GM23338 (cell line): ENCODE data around the gene SYT15. TPM values are rescaled to one million over a fixed set of nuclear protein-coding genes. Genes with fewer than 3 reads are reported as not detected.

ENCODE experiments used
- ATAC-seq: fragments of 200-7000 bp; cut with Tn5 transposase; 3 replicates; pipeline ENCODE4 v1.9.1; 2020
- DNase-seq: peaks from one replicate; pipeline ENCODE4 v3.0.0-alpha.2; 2015; ENCODE audit warnings: low spot score
- H2AFZ ChIP-seq: fragments of 200-600 bp; sonication (generic); 2 replicates; pipeline ENCODE4 v1.8.0; 2016; ENCODE audit warnings: antibody characterized with exemption, mild to moderate bottlenecking, moderate library complexity
- H3F3A ChIP-seq: fragments of 200-600 bp; sonication (generic); replicated peaks from 2 replicates; pipeline ENCODE4 v1.8.0; 2017; ENCODE audit warnings: antibody characterized with exemption, mixed run types, low read depth
- H3K27ac ChIP-seq: fragments of 200-600 bp; sonication (generic); 2 replicates; pipeline ENCODE4 v1.6.1; 2016; ENCODE audit warnings: low read depth
- H3K27me3 ChIP-seq: fragments of 200-600 bp; sonication (generic); 2 replicates; pipeline ENCODE4 v1.8.0; 2016; ENCODE audit warnings: mild to moderate bottlenecking, mixed run types, moderate library complexity; ENCODE audit not compliant: insufficient read depth
- H3K36me3 ChIP-seq: fragments of 200-600 bp; sonication (generic); 2 replicates; pipeline ENCODE4 v1.8.0; 2016; ENCODE audit warnings: mild to moderate bottlenecking; ENCODE audit not compliant: insufficient read depth
- H3K4me1 ChIP-seq: fragments of 200-600 bp; sonication (generic); 2 replicates; pipeline ENCODE4 v1.8.0; 2016; ENCODE audit warnings: mild to moderate bottlenecking, moderate library complexity; ENCODE audit not compliant: insufficient read depth
- H3K4me2 ChIP-seq: fragments of 200-600 bp; sonication (generic); 2 replicates; pipeline ENCODE4 v1.7.1; 2017; ENCODE audit warnings: mixed run types
- H3K4me3 ChIP-seq: fragments of 200-600 bp; sonication (generic); 2 replicates; pipeline ENCODE4 v1.6.1; 2016; ENCODE audit warnings: mixed run types
- H3K79me2 ChIP-seq: fragments of 200-600 bp; sonication (generic); replicated peaks from 2 replicates; pipeline ENCODE4 v1.8.0; 2017; ENCODE audit warnings: mild to moderate bottlenecking; ENCODE audit not compliant: insufficient read depth
- H3K9me2 ChIP-seq: fragments of 200-600 bp; sonication (generic); 2 replicates; pipeline ENCODE4 v1.8.0; 2017; ENCODE audit not compliant: insufficient read depth
- H4K20me1 ChIP-seq: fragments of 200-600 bp; sonication (generic); replicated peaks from 2 replicates; pipeline ENCODE4 v1.8.0; 2017; ENCODE audit warnings: mild to moderate bottlenecking; ENCODE audit not compliant: insufficient read depth
- H3K27ac Mint-ChIP-seq: 2 replicates; pipeline ENCODE4 v1.8.0; 2020; ENCODE audit warnings: inconsistent platforms, mild to moderate bottlenecking, moderate library complexity, mixed read lengths
- H3K27me3 Mint-ChIP-seq: 3 replicates; pipeline ENCODE4 v1.8.0; 2022; ENCODE audit warnings: low read depth, mild to moderate bottlenecking, moderate library complexity, mixed read lengths, inconsistent platforms; ENCODE audit not compliant: insufficient read depth, poor library complexity
- H3K36me3 Mint-ChIP-seq: 3 replicates; pipeline ENCODE4 v1.8.0; 2021; ENCODE audit warnings: low read depth, mild to moderate bottlenecking, inconsistent platforms, moderate library complexity, mixed read lengths
- H3K4me1 Mint-ChIP-seq: 3 replicates; pipeline ENCODE4 v1.8.0; 2020; ENCODE audit warnings: mild to moderate bottlenecking, inconsistent platforms, mixed read lengths
- H3K4me3 Mint-ChIP-seq: 3 replicates; pipeline ENCODE4 v1.8.0; 2021; ENCODE audit warnings: moderate library complexity, mild to moderate bottlenecking, inconsistent platforms, mixed read lengths
- H3K9me3 Mint-ChIP-seq: 3 replicates; pipeline ENCODE4 v1.8.0; 2020; ENCODE audit warnings: moderate library complexity, mild to moderate bottlenecking, inconsistent platforms, mixed read lengths
- CREB1 ChIP-seq: fragments of 250-450 bp; sonication (Bioruptor Pico); IDR thresholded peaks from 2 replicates; pipeline ENCODE4 v1.5.0; 2020; ENCODE audit warnings: low read depth, mild to moderate bottlenecking, moderate library complexity
- EZH2 ChIP-seq: fragments of 200-600 bp; sonication (generic); IDR thresholded peaks from one replicate; pipeline ENCODE4 v1.8.0; 2017; ENCODE audit warnings: antibody characterized with exemption, mild to moderate bottlenecking, low read depth; ENCODE audit not compliant: unreplicated experiment
- NANOG ChIP-seq: IDR thresholded peaks from 2 replicates; pipeline ENCODE4 v1.6.1; 2016; ENCODE audit warnings: antibody characterized with exemption, borderline replicate concordance
- ZNF331 ChIP-seq: fragments of 250-450 bp; sonication (Bioruptor Pico); IDR thresholded peaks from 2 replicates; pipeline ENCODE4 v1.5.0; 2020; ENCODE audit warnings: low read depth, mild to moderate bottlenecking, moderate library complexity
- polyA plus RNA-seq: library from polyadenylated mRNA; unstranded; fragments of >200 nt; fragmentation: Nextera tagmentation; extraction: Ambion mirVana; gene quantifications from 2 replicates; pipeline ENCODE4 v1.2.1, GENCODE V29; 2016
- total RNA-seq: library from RNA; depleted of rRNA; stranded (reverse); fragments of >200 nt; shearing (Covaris generic); gene quantifications from 2 replicates; pipeline ENCODE4 v1.2.3, GENCODE V29; 2014
- TF ChIP-seq, protein P1 (sequence below): fragments of 250-450 bp; sonication (Bioruptor Pico); IDR thresholded peaks from 2 replicates; pipeline ENCODE4 v1.5.0; 2020; ENCODE audit warnings: mild to moderate bottlenecking, moderate library complexity
- TF ChIP-seq, protein P2 (sequence below), 2 experiments: fragments of 200-600 bp in 1 of 2; sonication (generic) in 1 of 2; conservative IDR thresholded peaks; 2 replicates each; pipeline versions ENCODE4 v1.5.1 to v1.6.1; 2016 to 2017; ENCODE audit warnings: antibody characterized with exemption in 2 of 2, low read depth in 2 of 2, mild to moderate bottlenecking in 2 of 2, moderate library complexity in 1 of 2
- TF ChIP-seq, protein P3 (sequence below): IDR thresholded peaks from one replicate; pipeline ENCODE4 v1.6.1; 2018; ENCODE audit warnings: antibody characterized with exemption; ENCODE audit not compliant: unreplicated experiment

Gene SYT15
- total and polyA plus RNA-seq, 2 experiments from 2014 or later = 1.5 TPM; not detected in 1

DNA sequence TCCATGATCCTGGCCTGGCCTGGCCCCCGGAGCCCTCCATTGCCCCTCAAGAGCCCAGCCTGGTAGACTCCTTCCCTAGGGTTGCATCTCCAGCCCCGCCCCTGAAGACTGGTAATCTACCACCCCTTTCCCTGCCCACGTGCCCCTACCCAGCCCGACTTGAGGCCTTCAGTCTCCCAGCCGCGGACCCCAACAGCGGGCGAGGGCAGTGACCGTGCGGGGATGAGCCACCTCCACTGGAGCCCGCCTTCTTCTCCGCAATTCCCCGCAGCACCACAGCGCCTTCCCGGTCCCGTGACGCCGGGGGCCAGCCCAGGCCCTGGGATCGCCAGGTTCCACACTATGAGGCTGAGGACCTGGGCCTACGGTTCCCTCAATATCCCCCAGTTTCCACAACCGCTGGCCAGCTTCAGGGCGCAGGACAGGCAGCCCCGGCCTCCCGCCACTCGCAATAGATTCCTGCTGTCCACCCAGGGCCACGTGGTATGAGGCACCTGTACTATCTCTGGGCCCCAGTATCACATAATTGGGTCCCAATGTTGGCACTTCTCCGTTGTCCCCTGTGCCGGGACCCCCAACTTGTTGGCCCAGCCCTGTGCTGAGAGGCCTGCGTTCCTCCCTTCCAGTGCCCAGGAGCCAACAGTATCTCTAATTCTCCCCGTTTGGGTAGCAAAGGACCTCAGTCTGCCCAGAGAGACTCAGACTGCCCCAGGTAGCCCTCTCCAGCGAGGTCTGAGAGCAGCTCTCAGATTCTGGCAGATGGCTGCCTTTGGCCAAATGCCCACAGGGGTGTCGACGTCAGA is 21.4 kb upstream of the SYT15 start:
- H3K4me1 ChIP-seq = peaks cover 20% of the 10 kb centered on the region
- TF ChIP-seq CREB1 (CRISPR knock-in tag) (no peak), EZH2 (peak; percentile 52), ZNF331 (CRISPR knock-in tag) (no peak), NANOG (no peak)
- TF ChIP-seq, protein P1, sequence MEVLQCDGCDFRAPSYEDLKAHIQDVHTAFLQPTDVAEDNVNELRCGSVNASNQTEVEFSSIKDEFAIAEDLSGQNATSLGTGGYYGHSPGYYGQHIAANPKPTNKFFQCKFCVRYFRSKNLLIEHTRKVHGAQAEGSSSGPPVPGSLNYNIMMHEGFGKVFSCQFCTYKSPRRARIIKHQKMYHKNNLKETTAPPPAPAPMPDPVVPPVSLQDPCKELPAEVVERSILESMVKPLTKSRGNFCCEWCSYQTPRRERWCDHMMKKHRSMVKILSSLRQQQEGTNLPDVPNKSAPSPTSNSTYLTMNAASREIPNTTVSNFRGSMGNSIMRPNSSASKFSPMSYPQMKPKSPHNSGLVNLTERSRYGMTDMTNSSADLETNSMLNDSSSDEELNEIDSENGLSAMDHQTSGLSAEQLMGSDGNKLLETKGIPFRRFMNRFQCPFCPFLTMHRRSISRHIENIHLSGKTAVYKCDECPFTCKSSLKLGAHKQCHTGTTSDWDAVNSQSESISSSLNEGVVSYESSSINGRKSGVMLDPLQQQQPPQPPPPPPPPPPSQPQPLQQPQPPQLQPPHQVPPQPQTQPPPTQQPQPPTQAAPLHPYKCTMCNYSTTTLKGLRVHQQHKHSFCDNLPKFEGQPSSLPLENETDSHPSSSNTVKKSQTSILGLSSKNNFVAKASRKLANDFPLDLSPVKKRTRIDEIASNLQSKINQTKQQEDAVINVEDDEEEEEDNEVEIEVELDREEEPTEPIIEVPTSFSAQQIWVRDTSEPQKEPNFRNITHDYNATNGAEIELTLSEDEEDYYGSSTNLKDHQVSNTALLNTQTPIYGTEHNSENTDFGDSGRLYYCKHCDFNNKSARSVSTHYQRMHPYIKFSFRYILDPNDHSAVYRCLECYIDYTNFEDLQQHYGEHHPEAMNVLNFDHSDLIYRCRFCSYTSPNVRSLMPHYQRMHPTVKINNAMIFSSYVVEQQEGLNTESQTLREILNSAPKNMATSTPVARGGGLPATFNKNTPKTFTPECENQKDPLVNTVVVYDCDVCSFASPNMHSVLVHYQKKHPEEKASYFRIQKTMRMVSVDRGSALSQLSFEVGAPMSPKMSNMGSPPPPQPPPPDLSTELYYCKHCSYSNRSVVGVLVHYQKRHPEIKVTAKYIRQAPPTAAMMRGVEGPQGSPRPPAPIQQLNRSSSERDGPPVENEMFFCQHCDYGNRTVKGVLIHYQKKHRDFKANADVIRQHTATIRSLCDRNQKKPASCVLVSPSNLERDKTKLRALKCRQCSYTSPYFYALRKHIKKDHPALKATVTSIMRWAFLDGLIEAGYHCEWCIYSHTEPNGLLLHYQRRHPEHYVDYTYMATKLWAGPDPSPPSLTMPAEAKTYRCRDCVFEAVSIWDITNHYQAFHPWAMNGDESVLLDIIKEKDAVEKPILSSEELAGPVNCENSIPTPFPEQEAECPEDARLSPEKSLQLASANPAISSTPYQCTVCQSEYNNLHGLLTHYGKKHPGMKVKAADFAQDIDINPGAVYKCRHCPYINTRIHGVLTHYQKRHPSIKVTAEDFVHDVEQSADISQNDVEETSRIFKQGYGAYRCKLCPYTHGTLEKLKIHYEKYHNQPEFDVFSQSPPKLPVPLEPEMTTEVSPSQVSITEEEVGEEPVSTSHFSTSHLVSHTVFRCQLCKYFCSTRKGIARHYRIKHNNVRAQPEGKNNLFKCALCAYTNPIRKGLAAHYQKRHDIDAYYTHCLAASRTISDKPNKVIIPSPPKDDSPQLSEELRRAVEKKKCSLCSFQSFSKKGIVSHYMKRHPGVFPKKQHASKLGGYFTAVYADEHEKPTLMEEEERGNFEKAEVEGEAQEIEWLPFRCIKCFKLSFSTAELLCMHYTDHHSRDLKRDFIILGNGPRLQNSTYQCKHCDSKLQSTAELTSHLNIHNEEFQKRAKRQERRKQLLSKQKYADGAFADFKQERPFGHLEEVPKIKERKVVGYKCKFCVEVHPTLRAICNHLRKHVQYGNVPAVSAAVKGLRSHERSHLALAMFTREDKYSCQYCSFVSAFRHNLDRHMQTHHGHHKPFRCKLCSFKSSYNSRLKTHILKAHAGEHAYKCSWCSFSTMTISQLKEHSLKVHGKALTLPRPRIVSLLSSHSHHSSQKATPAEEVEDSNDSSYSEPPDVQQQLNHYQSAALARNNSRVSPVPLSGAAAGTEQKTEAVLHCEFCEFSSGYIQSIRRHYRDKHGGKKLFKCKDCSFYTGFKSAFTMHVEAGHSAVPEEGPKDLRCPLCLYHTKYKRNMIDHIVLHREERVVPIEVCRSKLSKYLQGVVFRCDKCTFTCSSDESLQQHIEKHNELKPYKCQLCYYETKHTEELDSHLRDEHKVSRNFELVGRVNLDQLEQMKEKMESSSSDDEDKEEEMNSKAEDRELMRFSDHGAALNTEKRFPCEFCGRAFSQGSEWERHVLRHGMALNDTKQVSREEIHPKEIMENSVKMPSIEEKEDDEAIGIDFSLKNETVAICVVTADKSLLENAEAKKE (CRISPR knock-in tag) = no peak
- TF ChIP-seq, protein P2, sequence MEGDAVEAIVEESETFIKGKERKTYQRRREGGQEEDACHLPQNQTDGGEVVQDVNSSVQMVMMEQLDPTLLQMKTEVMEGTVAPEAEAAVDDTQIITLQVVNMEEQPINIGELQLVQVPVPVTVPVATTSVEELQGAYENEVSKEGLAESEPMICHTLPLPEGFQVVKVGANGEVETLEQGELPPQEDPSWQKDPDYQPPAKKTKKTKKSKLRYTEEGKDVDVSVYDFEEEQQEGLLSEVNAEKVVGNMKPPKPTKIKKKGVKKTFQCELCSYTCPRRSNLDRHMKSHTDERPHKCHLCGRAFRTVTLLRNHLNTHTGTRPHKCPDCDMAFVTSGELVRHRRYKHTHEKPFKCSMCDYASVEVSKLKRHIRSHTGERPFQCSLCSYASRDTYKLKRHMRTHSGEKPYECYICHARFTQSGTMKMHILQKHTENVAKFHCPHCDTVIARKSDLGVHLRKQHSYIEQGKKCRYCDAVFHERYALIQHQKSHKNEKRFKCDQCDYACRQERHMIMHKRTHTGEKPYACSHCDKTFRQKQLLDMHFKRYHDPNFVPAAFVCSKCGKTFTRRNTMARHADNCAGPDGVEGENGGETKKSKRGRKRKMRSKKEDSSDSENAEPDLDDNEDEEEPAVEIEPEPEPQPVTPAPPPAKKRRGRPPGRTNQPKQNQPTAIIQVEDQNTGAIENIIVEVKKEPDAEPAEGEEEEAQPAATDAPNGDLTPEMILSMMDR (conservative IDR thresholded peaks at IDR 0.05; ENCODE audit: low read depth in 2 of 2) = 0 out of 4 replicates have a peak, but pooled peaks of 1 of the 2 experiments have one; percentile 2
- TF ChIP-seq, protein P3, sequence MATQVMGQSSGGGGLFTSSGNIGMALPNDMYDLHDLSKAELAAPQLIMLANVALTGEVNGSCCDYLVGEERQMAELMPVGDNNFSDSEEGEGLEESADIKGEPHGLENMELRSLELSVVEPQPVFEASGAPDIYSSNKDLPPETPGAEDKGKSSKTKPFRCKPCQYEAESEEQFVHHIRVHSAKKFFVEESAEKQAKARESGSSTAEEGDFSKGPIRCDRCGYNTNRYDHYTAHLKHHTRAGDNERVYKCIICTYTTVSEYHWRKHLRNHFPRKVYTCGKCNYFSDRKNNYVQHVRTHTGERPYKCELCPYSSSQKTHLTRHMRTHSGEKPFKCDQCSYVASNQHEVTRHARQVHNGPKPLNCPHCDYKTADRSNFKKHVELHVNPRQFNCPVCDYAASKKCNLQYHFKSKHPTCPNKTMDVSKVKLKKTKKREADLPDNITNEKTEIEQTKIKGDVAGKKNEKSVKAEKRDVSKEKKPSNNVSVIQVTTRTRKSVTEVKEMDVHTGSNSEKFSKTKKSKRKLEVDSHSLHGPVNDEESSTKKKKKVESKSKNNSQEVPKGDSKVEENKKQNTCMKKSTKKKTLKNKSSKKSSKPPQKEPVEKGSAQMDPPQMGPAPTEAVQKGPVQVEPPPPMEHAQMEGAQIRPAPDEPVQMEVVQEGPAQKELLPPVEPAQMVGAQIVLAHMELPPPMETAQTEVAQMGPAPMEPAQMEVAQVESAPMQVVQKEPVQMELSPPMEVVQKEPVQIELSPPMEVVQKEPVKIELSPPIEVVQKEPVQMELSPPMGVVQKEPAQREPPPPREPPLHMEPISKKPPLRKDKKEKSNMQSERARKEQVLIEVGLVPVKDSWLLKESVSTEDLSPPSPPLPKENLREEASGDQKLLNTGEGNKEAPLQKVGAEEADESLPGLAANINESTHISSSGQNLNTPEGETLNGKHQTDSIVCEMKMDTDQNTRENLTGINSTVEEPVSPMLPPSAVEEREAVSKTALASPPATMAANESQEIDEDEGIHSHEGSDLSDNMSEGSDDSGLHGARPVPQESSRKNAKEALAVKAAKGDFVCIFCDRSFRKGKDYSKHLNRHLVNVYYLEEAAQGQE = no peak
- H3K36me3 ChIP-seq = no peaks in the 10 kb centered on the region; the same call in 1 of the 2 replicates
- peak overlapping the region; percentile 73 for H3K4me3 Mint-ChIP-seq
- peaks cover 11% of the 10 kb centered on the region for H3K27me3 Mint-ChIP-seq
- ATAC-seq = peak; percentile 38
- peaks cover 10% of the 10 kb centered on the region; the same call in 1 of the 2 replicates for H3K79me2 ChIP-seq
- peaks cover 3% of the 10 kb centered on the region; the same call in 1 of the 3 replicates for H3K9me3 Mint-ChIP-seq
- peak overlapping the region; percentile 100 for H2AFZ ChIP-seq
- peaks cover 4% of the 10 kb centered on the region; the same call in 2 of the 3 replicates for H3K4me1 Mint-ChIP-seq
- H3K36me3 Mint-ChIP-seq = no peaks in the 10 kb centered on the region
- peaks cover 24% of the 10 kb centered on the region for H4K20me1 ChIP-seq
- peak overlapping the region; percentile 100 for H3K4me2 ChIP-seq
- DNase-seq = peak; percentile 77
- peaks cover 16% of the 10 kb centered on the region for H3K27me3 ChIP-seq
- no peak overlapping the region for H3K27ac ChIP-seq
- H3F3A ChIP-seq = 0 out of 2 replicates have a peak, but pooled peaks cover 6% of the 10 kb centered on the region
- no peak overlapping the region for H3K27ac Mint-ChIP-seq
- peaks cover 4% of the 10 kb centered on the region; the same call in 1 of the 2 replicates for H3K9me2 ChIP-seq
- H3K4me3 ChIP-seq = peak overlapping the region; percentile 96
